GM12878 (cell line): Measurements from ENCODE around the gene TTLL11. TPM values are rescaled to one million over a fixed set of nuclear protein-coding genes. Genes with fewer than 3 reads are reported as not detected.

ENCODE experiments used
- ATAC-seq: fragments of 200-7000 bp; cut with Tn5 transposase; 3 replicates; pipeline ENCODE4 v1.9.1; 2020; ENCODE audit warnings: mild to moderate bottlenecking, moderate library complexity
- BruUV-seq: library from RNA; stranded (reverse); fragments of 400-500 nt; replicated peaks from 2 replicates; lab custom pipeline; 2021; lab: Mats Ljungman, UMichigan
- CTCF ChIA-PET: fragments of 300-600 bp; sonication (Branson Sonifier 250); formaldehyde crosslinking; extraction: SDS; loops from one replicate; lab custom pipeline; 2021; ENCODE audit warnings: inconsistent platforms; lab: Yijun Ruan, JAX
- POLR2A ChIA-PET: fragments of 350-600 bp; formaldehyde crosslinking; extraction: SDS; loops from one replicate; lab custom pipeline; 2021; ENCODE audit warnings: inconsistent platforms; lab: Charles Lee
- RAD21 ChIA-PET: fragments of 300-600 bp; sonication (Branson Sonifier 250); formaldehyde crosslinking; loops from one replicate; lab custom pipeline; 2023; ENCODE audit warnings: antibody characterized with exemption; ENCODE audit not compliant: unreplicated experiment; lab: Charles Lee
- SMC1A ChIA-PET: fragments of 300-600 bp; sonication (Branson Sonifier 250); formaldehyde crosslinking; loops from one replicate; lab custom pipeline; 2023; ENCODE audit not compliant: unreplicated experiment, uncharacterized antibody; lab: Charles Lee
- DNase-seq: peaks from one replicate; pipeline ENCODE4 v3.0.0-alpha.2; 2011; ENCODE audit warnings: low read depth, low spot score
- FAIRE-seq: peaks from 3 replicates; lab custom pipeline; 2011; peaks lifted over from hg19 to GRCh38; lab: Jason Lieb, UNC
- H2AFZ ChIP-seq: 2 replicates; pipeline ENCODE4 v1.6.0; 2011; ENCODE audit warnings: low read depth, low read length, control low read depth; ENCODE audit not compliant: control insufficient read depth
- H3K27ac ChIP-seq: 2 replicates; pipeline ENCODE4 v1.5.1; 2011; ENCODE audit warnings: control low read depth; ENCODE audit not compliant: control insufficient read depth, insufficient read depth
- H3K27me3 ChIP-seq, 2 experiments: replicated peaks in 1 of 2; 2 replicates each; pipeline versions ENCODE4 v1.6.0 to v1.6.1; 2011; ENCODE audit warnings: low read length in 1 of 2; ENCODE audit not compliant: control insufficient read depth in 2 of 2, insufficient read depth in 2 of 2
- H3K36me3 ChIP-seq, 2 experiments: 2 replicates each; pipeline ENCODE4 v1.5.1; 2011; ENCODE audit warnings: low read length in 1 of 2; ENCODE audit not compliant: control insufficient read depth in 2 of 2, insufficient read depth in 2 of 2
- H3K4me1 ChIP-seq: 2 replicates; pipeline ENCODE4 v1.6.1; 2011; ENCODE audit warnings: mild to moderate bottlenecking, low read length, moderate library complexity, mixed read lengths; ENCODE audit not compliant: control insufficient read depth, insufficient read depth
- H3K4me2 ChIP-seq: 2 replicates; pipeline ENCODE4 v1.6.0; 2011; ENCODE audit warnings: control low read depth; ENCODE audit not compliant: control insufficient read depth, insufficient read depth
- H3K4me3 ChIP-seq: fragments of 200-600 bp; sonication (generic); 2 replicates; pipeline ENCODE4 v1.5.1; 2016
- H3K79me2 ChIP-seq: 2 replicates; pipeline ENCODE4 v1.6.0; 2011; ENCODE audit warnings: low read length; ENCODE audit not compliant: control insufficient read depth, insufficient read depth
- H3K9ac ChIP-seq: 2 replicates; pipeline ENCODE4 v1.8.0; 2011; ENCODE audit warnings: low read length, control low read depth, mixed read lengths; ENCODE audit not compliant: control insufficient read depth, insufficient read depth
- H3K9me3 ChIP-seq: replicated peaks from 3 replicates; pipeline ENCODE4 v1.5.1; 2011; ENCODE audit warnings: mild to moderate bottlenecking, low read length; ENCODE audit not compliant: control insufficient read depth, insufficient read depth
- H4K20me1 ChIP-seq: 2 replicates; pipeline ENCODE4 v1.6.0; 2011; ENCODE audit not compliant: control insufficient read depth, insufficient read depth
- ATF7 ChIP-seq: fragments of 450-650 bp; IDR thresholded peaks from 2 replicates; pipeline ENCODE4 v1.6.1; 2016; ENCODE audit warnings: low read depth, mild to moderate bottlenecking
- BHLHE40 ChIP-seq, 2 experiments: fragments of 450-650 bp in 1 of 2; IDR thresholded peaks; 2 replicates each; pipeline ENCODE4 v1.6.1; 2011 to 2017; ENCODE audit warnings: low read depth in 2 of 2, borderline replicate concordance in 1 of 2, improper control_type of control experiment in 1 of 2, low read length in 1 of 2, mild to moderate bottlenecking in 1 of 2
- FOXM1 ChIP-seq: IDR thresholded peaks from 2 replicates; pipeline ENCODE4 v1.6.1; 2012; ENCODE audit warnings: low read depth, mild to moderate bottlenecking, inconsistent platforms, low read length, moderate library complexity
- NFIC ChIP-seq: IDR thresholded peaks from 2 replicates; pipeline ENCODE4 v1.6.1; 2012; ENCODE audit warnings: low read depth, mild to moderate bottlenecking, inconsistent platforms, low read length, moderate library complexity
- POU2F2 ChIP-seq: IDR thresholded peaks from 3 replicates; pipeline ENCODE4 v1.6.1; 2011; ENCODE audit warnings: low read depth, mild to moderate bottlenecking, low read length, borderline replicate concordance
- TBL1XR1 ChIP-seq: IDR thresholded peaks from 2 replicates; pipeline ENCODE4 v1.6.1; 2012; ENCODE audit warnings: low read depth, low read length, improper control_type of control experiment
- WGBS: methylation state at CpG from one replicate; pipeline ENCODE4 v1.1.6; 2016; ENCODE audit warnings: low lambda C conversion rate; ENCODE audit not compliant: insufficient replicate concordance, insufficient coverage; ENCODE audit errors: missing lambda C conversion rate; 5-methylcytosine and 5-hydroxymethylcytosine counted together
- in situ Hi-C: fragments of 300-500 bp; cut with MboI; formaldehyde crosslinking; loops from 9 replicates; pipeline ENCODE4 v1.14.3; 2018; ENCODE audit warnings: mixed read lengths
- intact Hi-C: fragments of 100-400 bp; cut with micrococcal nuclease; formaldehyde crosslinking; loops from one replicate; pipeline ENCODE4 v1.14.2; 2022; ENCODE audit not compliant: unreplicated experiment
- polyA plus RNA-seq, 11 experiments: library from polyadenylated mRNA; depleted of rRNA in 4 of 11; unstranded in 6 of 11; stranded (reverse) in 5 of 11; fragments of >200 nt; fragmentation: Nextera tagmentation in 4 of 11; fragmentation: Illumina TruSeq in 1 of 11; extraction: Ambion mirVana in 4 of 11; extraction: Trizol in 1 of 11; gene quantifications; 1 replicate in 1 of 11; 2 replicates in 10 of 11; pipeline versions ENCODE4 v1.2.1 to v1.2.3, GENCODE V29; 2011 to 2016; ENCODE audit warnings: inconsistent platforms in 2 of 11, missing spikeins in 2 of 11, low read depth in 1 of 11
- total RNA-seq, 4 experiments: library from RNA; depleted of rRNA in 3 of 4; stranded (reverse); fragments of >200 nt in 3 of 4; fragmentation: Illumina TruSeq in 1 of 4; extraction: Trizol in 1 of 4; gene quantifications; 2 replicates each; pipeline versions ENCODE4 v1.2.1 to v1.2.3, GENCODE V29; 2013 to 2021
- TF ChIP-seq, protein P1 (sequence below): fragments of 450-650 bp; IDR thresholded peaks from 2 replicates; pipeline ENCODE4 v1.6.1; 2017; ENCODE audit warnings: antibody characterized with exemption, mild to moderate bottlenecking, moderate library complexity

TTLL11 gene
- total and polyA plus RNA-seq, 10 of the 15 experiments (the other 5 are each of a cell fraction or from before 2014, with no cell fraction given), result 1.2 to 3.7 (median 2.9) TPM

DNA sequence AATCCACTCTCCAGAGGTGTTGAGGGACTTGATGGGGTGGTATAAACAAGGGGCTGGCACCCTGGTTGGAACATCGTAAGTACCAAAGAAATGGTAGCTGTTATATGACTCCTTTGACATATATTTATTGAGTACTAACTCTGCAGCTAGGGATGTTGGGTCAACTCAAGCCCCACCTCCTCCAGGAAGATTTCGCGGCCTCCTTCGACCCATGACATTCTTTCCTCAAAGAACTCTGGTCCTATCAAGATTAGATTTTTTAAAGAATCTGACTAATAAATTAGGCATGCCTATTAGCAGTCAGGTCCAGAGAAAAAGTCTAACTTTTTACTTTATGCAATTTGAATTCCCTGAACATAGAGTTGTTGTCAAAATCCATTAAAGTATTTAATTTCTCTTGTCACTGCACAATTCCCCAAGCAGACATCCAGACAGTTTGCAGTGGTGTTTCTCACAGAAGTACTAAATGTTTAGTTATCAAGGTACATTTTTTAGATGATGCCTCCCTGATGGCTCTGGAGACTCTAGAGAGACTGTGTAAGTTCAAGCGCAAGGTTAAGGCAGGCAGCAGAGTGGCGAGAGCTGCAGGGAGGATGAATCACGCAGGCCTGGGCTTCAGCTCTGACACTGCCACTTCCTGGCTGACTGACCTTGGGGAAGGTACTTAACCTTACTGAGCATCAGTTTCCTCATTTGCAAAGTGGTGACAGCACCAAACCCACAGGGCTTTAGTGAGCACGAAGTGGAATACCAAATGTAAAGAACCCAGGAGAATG lies 209.6 kb downstream of the TTLL11 start:
- Histone ChIP-seq H3K27me3 (no peaks in the 10 kb centered on the region; a peak in 1 of 4 replicates), H3K4me3 (no peak overlapping the region), H3K9me3 (no peaks in the 10 kb centered on the region), H2AFZ (no peak overlapping the region), H3K79me2 (no peaks in the 10 kb centered on the region), H3K4me2 (no peak overlapping the region), H3K36me3 (no peaks in the 10 kb centered on the region), H4K20me1 (no peaks in the 10 kb centered on the region), H3K4me1 (no peaks in the 10 kb centered on the region; the same call in 1 of the 2 replicates), H3K27ac (no peak overlapping the region), H3K9ac (no peak overlapping the region)
- ATAC-seq, result no peak
- SMC1A ChIA-PET, result no interaction called here
- WGBS, result 49% methylated on average over 8 of the region's 8 CpGs
- POLR2A ChIA-PET, result no interaction called here
- no peak for DNase-seq
- intact Hi-C loops (no loop called here), in situ Hi-C loops (no loop called here)
- RAD21 ChIA-PET, result no interaction called here
- CTCF ChIA-PET, result no interaction called here
- BruUV-seq, result no TSS peak
- no peak for FAIRE-seq
- TF ChIP-seq POU2F2, result no peak
- TF ChIP-seq FOXM1, result no peak
- no peak for TF ChIP-seq NFIC
- no peak for TF ChIP-seq TBL1XR1
- no peak for TF ChIP-seq BHLHE40 (IDR thresholded peaks at IDR 0.05; ENCODE audit: borderline replicate concordance in 1 of 2, low read depth in 2 of 2, low read length in 1 of 2)
- no peak for TF ChIP-seq ATF7
- TF ChIP-seq, protein P1, sequence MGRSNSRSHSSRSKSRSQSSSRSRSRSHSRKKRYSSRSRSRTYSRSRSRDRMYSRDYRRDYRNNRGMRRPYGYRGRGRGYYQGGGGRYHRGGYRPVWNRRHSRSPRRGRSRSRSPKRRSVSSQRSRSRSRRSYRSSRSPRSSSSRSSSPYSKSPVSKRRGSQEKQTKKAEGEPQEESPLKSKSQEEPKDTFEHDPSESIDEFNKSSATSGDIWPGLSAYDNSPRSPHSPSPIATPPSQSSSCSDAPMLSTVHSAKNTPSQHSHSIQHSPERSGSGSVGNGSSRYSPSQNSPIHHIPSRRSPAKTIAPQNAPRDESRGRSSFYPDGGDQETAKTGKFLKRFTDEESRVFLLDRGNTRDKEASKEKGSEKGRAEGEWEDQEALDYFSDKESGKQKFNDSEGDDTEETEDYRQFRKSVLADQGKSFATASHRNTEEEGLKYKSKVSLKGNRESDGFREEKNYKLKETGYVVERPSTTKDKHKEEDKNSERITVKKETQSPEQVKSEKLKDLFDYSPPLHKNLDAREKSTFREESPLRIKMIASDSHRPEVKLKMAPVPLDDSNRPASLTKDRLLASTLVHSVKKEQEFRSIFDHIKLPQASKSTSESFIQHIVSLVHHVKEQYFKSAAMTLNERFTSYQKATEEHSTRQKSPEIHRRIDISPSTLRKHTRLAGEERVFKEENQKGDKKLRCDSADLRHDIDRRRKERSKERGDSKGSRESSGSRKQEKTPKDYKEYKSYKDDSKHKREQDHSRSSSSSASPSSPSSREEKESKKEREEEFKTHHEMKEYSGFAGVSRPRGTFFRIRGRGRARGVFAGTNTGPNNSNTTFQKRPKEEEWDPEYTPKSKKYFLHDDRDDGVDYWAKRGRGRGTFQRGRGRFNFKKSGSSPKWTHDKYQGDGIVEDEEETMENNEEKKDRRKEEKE, result no peak
